Thoracic aorta (tissue), 2 donors: Measurements from ENCODE around the gene DCPS. TPM values are rescaled to one million over a fixed set of nuclear protein-coding genes. Genes with fewer than 3 reads are reported as not detected.
"Not testable (repeated sequence)": the region's sequence is repeated elsewhere in the genome, so short reads cannot be mapped to it uniquely, and the experiment has no call there.

Experiments used
- ATAC-seq: fragments of 150-250 bp; one replicate; pipeline ENCODE4 v1.8.0; 2017; ENCODE audit warnings: low read depth; ENCODE audit not compliant: insufficient number of reproducible peaks, low FRiP score
- DNase-seq: peaks from one replicate; pipeline ENCODE4 v3.0.0-alpha.2; 2020; ENCODE audit warnings: low spot score
- H3K27ac ChIP-seq, 2 donors: fragments of 200-600 bp; sonication (generic); 1 replicate in 1 of 2; 2 replicates in 1 of 2; pipeline ENCODE4 v1.5.1; 2016; ENCODE audit warnings: mild to moderate bottlenecking in 2 of 2, moderate library complexity in 2 of 2
- H3K27me3 ChIP-seq: fragments of 200-600 bp; sonication (generic); replicated peaks from 2 replicates; pipeline ENCODE4 v1.6.0; 2016; ENCODE audit warnings: mild to moderate bottlenecking; ENCODE audit not compliant: insufficient read depth
- H3K36me3 ChIP-seq: fragments of 200-600 bp; sonication (generic); one replicate; pipeline ENCODE4 v1.5.1; 2016
- H3K4me1 ChIP-seq, 2 donors: fragments of 200-600 bp; sonication (generic); 1 replicate in 1 of 2; 2 replicates in 1 of 2; pipeline versions ENCODE4 v1.5.1 to v1.6.0; 2016; ENCODE audit warnings: low read depth in 2 of 2, mild to moderate bottlenecking in 1 of 2; ENCODE audit not compliant: control insufficient read depth in 1 of 2
- H3K4me3 ChIP-seq: fragments of 200-600 bp; sonication (generic); 2 replicates; pipeline ENCODE4 v1.5.1; 2016; ENCODE audit warnings: mild to moderate bottlenecking
- H3K9me3 ChIP-seq: fragments of 200-600 bp; sonication (generic); 2 replicates; pipeline ENCODE4 v1.5.1; 2016
- total RNA-seq, 2 donors: library from RNA; depleted of rRNA; stranded (reverse); fragments of >200 nt; gene quantifications; one replicate each; pipeline versions ENCODE4 v1.1.0 to v1.2.3, GENCODE V29; 2016
- TF ChIP-seq, protein P1 (sequence below): fragments of 200-600 bp; sonication (generic); IDR thresholded peaks from one replicate; pipeline ENCODE4 v1.5.1; 2019; ENCODE audit warnings: antibody characterized with exemption

DCPS gene
- total RNA-seq, 2 donors from 2014 or later = 8.4 to 9.7 TPM

DNA sequence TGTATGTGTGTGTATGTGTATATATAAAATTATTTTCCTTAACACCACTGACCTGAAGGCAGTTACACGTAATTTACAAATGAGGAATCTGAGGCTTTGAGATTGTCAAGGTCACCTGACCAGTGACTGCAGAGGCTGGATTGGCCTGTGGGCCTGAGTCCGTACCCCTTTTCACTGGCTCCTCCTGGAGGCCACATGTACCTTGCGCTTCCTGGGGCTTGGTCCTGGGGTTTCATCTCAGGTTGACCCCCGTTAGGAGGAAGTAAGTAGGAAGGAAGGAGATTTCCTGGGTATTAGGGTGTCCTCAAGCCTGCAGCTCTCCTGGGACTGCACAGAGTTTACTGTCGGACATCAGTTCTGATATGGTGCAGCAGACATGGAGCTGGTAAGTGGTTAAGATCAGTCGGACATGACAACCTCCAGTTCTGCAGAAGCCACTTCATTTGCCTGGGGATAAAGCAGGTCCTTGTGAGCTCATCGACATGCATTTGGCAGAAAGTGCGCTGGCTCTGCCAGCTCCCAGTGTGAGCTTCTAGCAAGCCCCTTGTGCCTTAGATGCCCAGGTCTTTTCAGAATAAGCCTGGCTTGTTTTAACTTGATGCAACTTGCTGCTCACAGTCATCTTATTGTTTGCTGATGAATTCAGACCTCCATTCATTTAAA lies 88.2 kb downstream of the DCPS start:
- H3K27ac ChIP-seq = no peak overlapping the region
- no peaks in the 10 kb centered on the region for H3K36me3 ChIP-seq
- TF ChIP-seq, protein P1, sequence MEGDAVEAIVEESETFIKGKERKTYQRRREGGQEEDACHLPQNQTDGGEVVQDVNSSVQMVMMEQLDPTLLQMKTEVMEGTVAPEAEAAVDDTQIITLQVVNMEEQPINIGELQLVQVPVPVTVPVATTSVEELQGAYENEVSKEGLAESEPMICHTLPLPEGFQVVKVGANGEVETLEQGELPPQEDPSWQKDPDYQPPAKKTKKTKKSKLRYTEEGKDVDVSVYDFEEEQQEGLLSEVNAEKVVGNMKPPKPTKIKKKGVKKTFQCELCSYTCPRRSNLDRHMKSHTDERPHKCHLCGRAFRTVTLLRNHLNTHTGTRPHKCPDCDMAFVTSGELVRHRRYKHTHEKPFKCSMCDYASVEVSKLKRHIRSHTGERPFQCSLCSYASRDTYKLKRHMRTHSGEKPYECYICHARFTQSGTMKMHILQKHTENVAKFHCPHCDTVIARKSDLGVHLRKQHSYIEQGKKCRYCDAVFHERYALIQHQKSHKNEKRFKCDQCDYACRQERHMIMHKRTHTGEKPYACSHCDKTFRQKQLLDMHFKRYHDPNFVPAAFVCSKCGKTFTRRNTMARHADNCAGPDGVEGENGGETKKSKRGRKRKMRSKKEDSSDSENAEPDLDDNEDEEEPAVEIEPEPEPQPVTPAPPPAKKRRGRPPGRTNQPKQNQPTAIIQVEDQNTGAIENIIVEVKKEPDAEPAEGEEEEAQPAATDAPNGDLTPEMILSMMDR = no peak
- DNase-seq (no peak), ATAC-seq (peak; percentile 5)
- H3K27me3 ChIP-seq = no peaks in the 10 kb centered on the region
- peaks cover 2 to 11% of the 10 kb centered on the region in 2 donors for H3K4me1 ChIP-seq
- H3K4me3 ChIP-seq = no peak overlapping the region
- no peaks in the 10 kb centered on the region for H3K9me3 ChIP-seq

DNA sequence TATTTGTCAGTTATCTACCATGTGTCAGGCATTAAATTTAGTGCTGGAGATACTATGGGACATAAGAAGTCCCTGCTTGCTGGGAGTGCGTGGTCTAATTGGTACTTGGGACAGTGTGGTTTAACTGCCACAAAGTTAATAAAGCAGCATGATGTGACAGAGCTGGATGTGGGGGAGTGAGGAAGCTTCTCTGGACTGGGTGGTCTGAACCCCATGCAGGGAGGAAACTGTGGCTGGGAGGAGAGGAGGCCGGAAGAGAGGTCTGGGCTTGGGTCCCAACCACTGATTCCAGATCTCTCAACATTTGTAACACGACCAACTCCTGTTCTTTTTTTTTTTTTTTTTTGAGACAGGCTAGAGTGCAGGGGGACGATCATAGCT lies 88.8 kb downstream of the DCPS start:
- Histone ChIP-seq H3K36me3 (no peaks in the 10 kb centered on the region), H3K4me1 (peaks cover 2 to 11% of the 10 kb centered on the region in 2 donors), H3K4me3 (no peak overlapping the region), H3K27me3 (no peaks in the 10 kb centered on the region), H3K9me3 (no peaks in the 10 kb centered on the region), H3K27ac (no peak overlapping the region)
- TF ChIP-seq, protein P1 = no peak
- ATAC-seq = no peak
- no peak for DNase-seq

DNA sequence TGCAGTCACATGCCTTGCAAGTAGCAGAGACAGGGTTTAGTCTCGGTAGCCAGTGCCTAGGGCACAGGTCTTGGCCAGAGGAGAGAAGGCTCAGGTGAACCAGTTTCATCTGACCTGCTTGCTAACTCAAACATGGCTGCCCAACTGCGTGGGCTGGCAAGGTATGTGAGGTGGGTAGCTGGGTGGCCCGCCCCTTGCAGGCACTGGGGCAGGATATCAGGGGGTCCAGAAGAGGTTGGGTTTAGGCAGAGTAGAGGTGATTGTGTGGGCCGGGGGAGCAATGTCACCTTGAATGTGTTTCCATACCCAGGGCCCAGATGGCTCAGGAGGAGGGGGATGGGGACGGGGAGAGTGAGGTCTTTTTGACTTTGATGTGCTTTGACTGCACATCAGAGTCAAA lies 89.3 kb downstream of the DCPS start:
- ATAC-seq (no peak), DNase-seq (no peak)
- Histone ChIP-seq H3K27ac (no peak overlapping the region), H3K4me1 (peaks cover 2 to 11% of the 10 kb centered on the region in 2 donors), H3K36me3 (no peaks in the 10 kb centered on the region), H3K27me3 (no peaks in the 10 kb centered on the region), H3K4me3 (no peak overlapping the region), H3K9me3 (no peaks in the 10 kb centered on the region)
- TF ChIP-seq, protein P1 = no peak

DNA sequence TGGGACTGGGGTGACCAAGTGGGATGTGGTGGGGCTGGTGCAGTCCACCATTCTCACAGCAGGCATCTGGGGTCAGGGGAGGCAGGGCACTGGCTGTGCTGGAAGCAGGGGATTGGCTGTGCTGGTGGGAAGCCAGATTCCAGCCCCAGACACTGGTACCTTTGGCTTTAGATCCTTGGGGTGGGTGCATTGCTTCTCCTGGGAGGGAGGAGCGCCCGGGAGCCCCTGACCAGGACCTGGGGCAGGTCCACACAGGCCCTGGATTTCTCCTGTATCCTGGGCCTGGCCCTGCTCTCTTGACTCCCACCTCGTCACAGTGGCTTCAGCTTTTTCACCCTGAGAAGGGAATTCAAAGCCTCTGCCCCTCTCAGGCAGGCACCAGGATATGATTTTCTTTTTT lies 90.2 kb downstream of the DCPS start:
- H3K36me3 ChIP-seq = no peaks in the 10 kb centered on the region
- no peak overlapping the region for H3K4me3 ChIP-seq
- TF ChIP-seq, protein P1 = no peak
- H3K27ac ChIP-seq = no peak overlapping the region
- DNase-seq (no peak), ATAC-seq (no peak)
- peaks cover 2 to 11% of the 10 kb centered on the region in 2 donors for H3K4me1 ChIP-seq
- H3K9me3 ChIP-seq = no peaks in the 10 kb centered on the region
- H3K27me3 ChIP-seq = no peaks in the 10 kb centered on the region

DNA sequence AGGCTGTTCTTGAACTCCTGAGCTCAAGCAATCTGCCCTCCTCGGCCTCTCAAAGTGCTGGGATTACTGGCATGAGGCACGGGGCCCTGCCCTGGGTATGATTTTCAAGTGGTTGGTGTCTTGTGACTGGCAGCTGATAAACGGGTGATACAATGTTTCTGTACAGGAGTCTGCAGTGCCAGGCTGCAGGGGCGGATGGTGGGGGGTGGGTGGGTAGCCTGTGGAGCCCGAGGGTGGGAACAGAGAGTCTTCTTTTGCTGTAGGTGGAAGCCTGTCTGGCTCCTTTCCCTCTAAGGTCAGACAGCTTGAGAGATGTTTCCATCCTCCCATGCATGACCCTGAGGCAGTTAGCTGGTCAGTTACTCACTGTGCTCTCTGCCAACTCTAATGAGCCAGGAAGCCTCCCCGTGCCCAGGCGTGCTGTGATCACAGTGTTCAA lies 90.8 kb downstream of the DCPS start:
- H3K4me3 ChIP-seq, H3K27ac ChIP-seq, H3K36me3 ChIP-seq, H3K9me3 ChIP-seq, DNase-seq, H3K27me3 ChIP-seq, ATAC-seq: not testable (repeated sequence)
- H3K4me1 ChIP-seq = peaks cover 2 to 11% of the 10 kb centered on the region in 2 donors

Other genes with a start within 250 kb of the DCPS start
- 10 to 100 TPM; 10.4 to 17.7 TPM for gene CDON, start 241.2 kb upstream of the DCPS start, total RNA-seq
- gene RPUSD4, start 92.4 kb upstream of the DCPS start, total RNA-seq = 10 to 100 TPM in 1 of 2 donors, 1 to 10 TPM in 1; 6.0 to 34.8 TPM
- gene FAM118B, start 92.3 kb upstream of the DCPS start, total RNA-seq = 10 to 100 TPM in 1 of 2 donors, 1 to 10 TPM in 1; 8.4 to 14.5 TPM
- gene SRPRA, start 35.2 kb upstream of the DCPS start, total RNA-seq = 100 to 1,000 TPM; 125 to 128 TPM
- gene FOXRED1, start 34.9 kb upstream of the DCPS start, total RNA-seq = 10 to 100 TPM; 22.9 to 27.8 TPM
- 10 to 100 TPM; 15.2 to 20.7 TPM for gene TIRAP, start 21.0 kb upstream of the DCPS start, total RNA-seq
- gene ST3GAL4, start 51.6 kb downstream of the DCPS start, total RNA-seq = 10 to 100 TPM; 27.7 to 98.0 TPM